Esophagus muscularis mucosa (tissue), 4 donors: ENCODE data around the gene GPR78.

Experiments
- EP300 ChIP-seq: sonication (generic); formaldehyde crosslinking; IDR thresholded peaks from one replicate; pipeline ENCODE4 v1.6.1; 2017; ENCODE audit warnings: antibody characterized with exemption
- POLR2A ChIP-seq: fragments of 450-650 bp; IDR thresholded peaks from one replicate; pipeline ENCODE4 v1.6.1; 2017; ENCODE audit warnings: antibody characterized with exemption, moderate library complexity, mild to moderate bottlenecking, low read depth
- POLR2AphosphoS5 ChIP-seq, 2 donors: sonication (generic); formaldehyde crosslinking; IDR thresholded peaks; one replicate each; pipeline ENCODE4 v1.6.1; 2017; ENCODE audit warnings: antibody characterized with exemption in 2 of 2
- TF ChIP-seq, protein P1 (sequence below), 3 experiments: fragments of 200-600 bp in 2 of 3; fragments of 450-650 bp in 1 of 3; sonication (generic) in 2 of 3; IDR thresholded peaks; one replicate each; pipeline ENCODE4 v1.5.1; 2017 to 2019; ENCODE audit warnings: antibody characterized with exemption in 3 of 3, mild to moderate bottlenecking in 2 of 3, moderate library complexity in 1 of 3

DNA sequence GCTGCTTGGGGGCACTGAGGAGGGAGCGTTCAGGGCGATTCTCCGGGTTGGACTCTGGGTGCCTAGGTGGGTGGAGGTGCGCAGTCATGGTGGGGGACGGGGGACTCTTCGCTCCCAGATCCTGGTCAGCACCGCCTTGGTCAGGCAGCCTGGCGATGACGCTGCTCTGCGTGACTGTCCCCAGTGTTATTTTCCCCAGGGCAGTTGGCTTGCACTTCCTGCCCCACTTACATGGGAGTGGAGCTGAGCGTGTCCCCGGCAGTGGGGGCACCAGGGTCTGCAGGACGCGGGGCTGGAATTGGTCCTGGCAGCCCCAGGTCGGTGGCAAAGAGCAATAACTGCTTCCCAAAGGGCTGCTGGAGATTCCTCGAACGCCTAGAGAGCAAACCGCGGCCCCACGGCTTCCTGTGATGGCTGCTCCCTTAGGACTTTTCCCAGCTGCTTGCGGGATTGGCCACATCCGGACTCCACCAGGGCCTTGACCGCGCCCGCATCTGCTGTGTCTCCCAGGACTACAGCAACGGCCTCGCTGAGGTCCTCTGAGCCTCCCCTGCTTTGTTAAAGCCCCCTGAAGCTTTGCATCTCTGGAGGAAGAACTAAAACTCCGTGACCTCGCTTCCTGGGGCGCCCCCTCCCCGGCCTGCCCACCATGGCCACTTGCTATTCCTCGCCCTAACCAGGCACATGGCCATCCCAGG, 35.3 kb upstream of the GPR78 start:
- TF ChIP-seq POLR2AphosphoS5 (IDR thresholded peaks at IDR 0.05), result no peak
- TF ChIP-seq POLR2A, result no peak
- TF ChIP-seq, protein P1, sequence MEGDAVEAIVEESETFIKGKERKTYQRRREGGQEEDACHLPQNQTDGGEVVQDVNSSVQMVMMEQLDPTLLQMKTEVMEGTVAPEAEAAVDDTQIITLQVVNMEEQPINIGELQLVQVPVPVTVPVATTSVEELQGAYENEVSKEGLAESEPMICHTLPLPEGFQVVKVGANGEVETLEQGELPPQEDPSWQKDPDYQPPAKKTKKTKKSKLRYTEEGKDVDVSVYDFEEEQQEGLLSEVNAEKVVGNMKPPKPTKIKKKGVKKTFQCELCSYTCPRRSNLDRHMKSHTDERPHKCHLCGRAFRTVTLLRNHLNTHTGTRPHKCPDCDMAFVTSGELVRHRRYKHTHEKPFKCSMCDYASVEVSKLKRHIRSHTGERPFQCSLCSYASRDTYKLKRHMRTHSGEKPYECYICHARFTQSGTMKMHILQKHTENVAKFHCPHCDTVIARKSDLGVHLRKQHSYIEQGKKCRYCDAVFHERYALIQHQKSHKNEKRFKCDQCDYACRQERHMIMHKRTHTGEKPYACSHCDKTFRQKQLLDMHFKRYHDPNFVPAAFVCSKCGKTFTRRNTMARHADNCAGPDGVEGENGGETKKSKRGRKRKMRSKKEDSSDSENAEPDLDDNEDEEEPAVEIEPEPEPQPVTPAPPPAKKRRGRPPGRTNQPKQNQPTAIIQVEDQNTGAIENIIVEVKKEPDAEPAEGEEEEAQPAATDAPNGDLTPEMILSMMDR (IDR thresholded peaks at IDR 0.05), result no peak
- no peak for TF ChIP-seq EP300
